Choroid plexus epithelial cell (primary cell): ENCODE measurements around the gene RAB36.

Experiments
- DNase-seq: peaks from one replicate; pipeline ENCODE4 v3.0.0-alpha.2; 2010; ENCODE audit warnings: low read depth
- H3K4me3 ChIP-seq: 2 replicates; pipeline ENCODE4 v1.5.1; 2011; ENCODE audit warnings: low read depth, mild to moderate bottlenecking, control low read depth, low read length, moderate library complexity
- CTCF ChIP-seq: conservative IDR thresholded peaks from 2 replicates; pipeline ENCODE4 v1.5.1; 2011; ENCODE audit warnings: low read depth, mild to moderate bottlenecking, control low read depth, inconsistent platforms, low read length, moderate library complexity

RAB36 gene

GRCh38 chr22:23105304-23105703, 40.0 kb upstream of the RAB36 start:
- no peak overlapping the region for H3K4me3 ChIP-seq
- DNase-seq: no peak
- no peak for TF ChIP-seq CTCF

DNA sequence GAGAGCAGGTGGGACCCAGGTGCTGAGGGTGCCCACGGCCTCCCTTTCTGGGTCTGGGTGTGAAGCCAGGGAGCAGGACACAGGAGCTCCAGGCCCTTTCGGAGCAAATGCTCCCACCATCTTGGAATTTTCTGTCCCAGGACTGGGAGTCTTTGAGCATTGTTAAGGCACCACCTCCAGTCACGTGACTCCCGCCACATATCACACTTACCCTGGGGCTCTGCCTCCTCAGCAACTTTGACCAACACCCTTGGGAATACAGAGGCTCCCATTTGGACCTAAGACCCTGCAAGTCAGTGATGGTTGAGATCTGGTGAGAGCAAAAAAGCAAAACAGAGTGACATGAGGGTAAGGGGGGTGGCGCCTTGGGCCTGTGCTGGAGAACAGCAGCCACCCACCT, 39.4 kb upstream of the RAB36 start:
- no peak for TF ChIP-seq CTCF
- DNase-seq: no peak
- no peak overlapping the region for H3K4me3 ChIP-seq

GRCh38 chr22:23106344-23106743, 38.9 kb upstream of the RAB36 start:
- DNase-seq: no peak

DNA sequence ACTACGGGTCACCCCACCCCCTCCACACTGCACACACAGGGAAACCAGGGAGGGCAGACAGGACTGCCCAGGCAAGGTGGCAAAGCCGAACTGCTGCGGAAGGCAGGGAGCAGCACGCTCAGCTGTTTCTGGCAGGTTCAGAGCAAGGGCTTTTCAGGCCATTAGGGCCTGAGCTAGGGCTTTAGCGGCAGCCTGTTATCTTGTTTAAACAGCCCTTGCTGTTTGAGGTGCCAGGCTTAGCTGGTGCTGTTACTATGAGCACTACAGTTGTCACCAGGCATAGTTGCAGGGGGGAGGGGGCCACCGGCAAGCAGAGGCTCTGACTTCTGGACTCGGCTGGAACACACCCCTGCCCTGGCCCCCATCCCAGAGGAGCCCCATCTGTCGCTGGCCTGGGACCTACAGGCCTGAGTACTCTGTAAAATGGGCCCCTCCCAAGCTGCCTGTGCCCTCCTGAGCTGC, 38.3 kb upstream of the RAB36 start:
- TF ChIP-seq CTCF: no peak
- no peak for DNase-seq
- H3K4me3 ChIP-seq: no peak overlapping the region

More at GRCh38 chr22:23106344-23106743, 38.9 kb upstream of the RAB36 start:
- TF ChIP-seq CTCF: no peak
- H3K4me3 ChIP-seq: no peak overlapping the region

GRCh38 chr22:23107487-23108248, 37.6 kb upstream of the RAB36 start:
- no peak overlapping the region for H3K4me3 ChIP-seq
- DNase-seq: no peak
- no peak for TF ChIP-seq CTCF

GRCh38 chr22:23108249-23109078, 36.8 kb upstream of the RAB36 start:
- TF ChIP-seq CTCF: no peak
- DNase-seq: no peak
- H3K4me3 ChIP-seq: no peak overlapping the region
